Upper lobe of left lung (tissue), 4 donors: ENCODE measurements around the gene DIP2A.

Source experiments
- CTCF ChIP-seq, 6 experiments: fragments of 450-650 bp in 4 of 6; fragments of 200-600 bp in 2 of 6; sonication (generic) in 2 of 6; IDR thresholded peaks; one replicate each; pipeline ENCODE4 v1.5.1; 2016 to 2019; ENCODE audit warnings: antibody characterized with exemption in 6 of 6
- EP300 ChIP-seq, 4 donors: sonication (generic); formaldehyde crosslinking; IDR thresholded peaks; one replicate each; pipeline ENCODE4 v1.5.1; 2017; ENCODE audit warnings: antibody characterized with exemption in 4 of 4, control low read depth in 2 of 4
- POLR2A ChIP-seq, 4 donors: fragments of 450-650 bp; IDR thresholded peaks; one replicate each; pipeline ENCODE4 v1.5.1; 2016 to 2017; ENCODE audit warnings: antibody characterized with exemption in 4 of 4, mild to moderate bottlenecking in 2 of 4
- POLR2AphosphoS5 ChIP-seq, 2 donors: sonication (generic); formaldehyde crosslinking; IDR thresholded peaks; one replicate each; pipeline ENCODE4 v1.5.1; 2017; ENCODE audit warnings: antibody characterized with exemption in 2 of 2

DNA sequence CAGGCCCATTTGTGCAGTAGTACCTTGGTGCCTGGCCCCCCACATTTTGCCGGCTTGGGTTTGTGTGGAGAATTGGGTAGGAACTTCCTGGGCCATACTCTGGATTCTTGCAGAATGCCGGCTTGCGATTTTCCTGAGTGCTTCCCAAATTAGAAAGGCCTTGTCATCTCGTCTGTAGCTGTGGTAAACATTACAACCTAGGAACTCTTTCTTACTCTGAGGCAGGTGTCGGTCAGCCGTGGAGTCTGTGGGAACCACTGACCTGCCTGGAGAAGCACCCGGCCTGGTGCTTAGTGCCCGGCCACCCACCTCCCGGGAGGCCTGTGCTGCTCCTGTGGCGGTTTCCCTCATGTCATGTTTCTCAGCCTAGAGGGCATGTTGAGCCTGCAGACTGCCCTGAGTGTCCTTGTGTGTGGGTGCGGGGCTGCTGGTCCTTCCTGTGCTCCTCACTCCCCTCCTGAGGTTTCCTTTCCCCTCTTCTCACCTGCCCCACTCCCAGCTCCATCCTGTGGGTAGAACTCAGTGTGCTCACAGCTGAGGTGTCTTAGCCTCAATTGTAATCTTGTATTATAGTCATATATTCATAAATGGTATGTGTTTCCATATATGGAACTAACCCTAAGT, 81.5 kb downstream of the DIP2A start:
- no peak for TF ChIP-seq CTCF (IDR thresholded peaks at IDR 0.05)
- peak in 1 of 4 donors; percentile 29 for TF ChIP-seq EP300 (IDR thresholded peaks at IDR 0.05)
- no peak for TF ChIP-seq POLR2A (IDR thresholded peaks at IDR 0.05)
- peak in 1 of 2 donors; percentile 49 for TF ChIP-seq POLR2AphosphoS5 (IDR thresholded peaks at IDR 0.05)
